ENCODE results near the gene LSAMP. TPM values are rescaled to one million over a fixed set of nuclear protein-coding genes. Genes with fewer than 3 reads are reported as not detected.

The LSAMP gene
- total and polyA plus RNA-seq, 9 of the 15 experiments (the other 6 are each of a cell fraction or from before 2014, with no cell fraction given) = 0.09 to 0.11 TPM; not detected in 7

DNA sequence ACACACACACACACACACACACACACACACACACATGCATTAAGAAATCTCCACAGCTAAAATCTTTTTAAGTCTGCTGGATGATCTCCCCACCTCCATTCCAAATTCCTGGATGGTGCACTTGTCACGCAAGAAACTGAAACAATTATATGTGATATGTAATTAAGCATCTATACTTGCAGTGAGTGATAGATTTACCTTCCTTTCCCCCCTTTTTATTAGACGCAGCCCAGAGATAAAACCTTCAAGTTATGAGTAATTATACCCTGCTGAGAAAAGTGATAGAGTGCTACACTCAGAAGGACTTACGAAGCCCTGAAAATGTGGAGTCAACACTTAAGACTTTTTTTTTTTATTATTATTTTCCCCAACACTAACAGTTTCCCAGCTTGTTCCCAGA, 255.2 kb downstream of the LSAMP start:
- WGBS (ENCODE audit: insufficient coverage, low coverage, missing lambda C conversion rate) = 21% methylated on average over 2 of the region's 3 CpGs
- Histone ChIP-seq H3K9me1 (ENCODE audit: control insufficient read depth, insufficient read depth, low read length) (no peaks in the 10 kb centered on the region), H3K4me1 (replicated peaks in 1 of 2; ENCODE audit: control insufficient read depth in 2 of 2, insufficient read depth in 2 of 2, low read length in 2 of 2) (no peaks in the 10 kb centered on the region; a peak in 1 of 5 replicates), H3K36me3 (ENCODE audit: control insufficient read depth, insufficient read depth, low read length) (no peaks in the 10 kb centered on the region), H3K9ac (ENCODE audit: insufficient read depth in 1 of 2, low read depth in 2 of 2, low read length in 2 of 2) (no peak overlapping the region), H2AFZ (ENCODE audit: low read depth, low read length) (no peak overlapping the region), H4K20me1 (replicated peaks; ENCODE audit: control insufficient read depth, insufficient read depth, low read length) (no peaks in the 10 kb centered on the region), H3K4me3 (no peak overlapping the region), H3K79me2 (ENCODE audit: control insufficient read depth, insufficient read depth, low read length) (no peaks in the 10 kb centered on the region), H3K27ac (ENCODE audit: extremely low read depth, low read depth, low read length) (no peak overlapping the region), H3K9me3 (replicated peaks; ENCODE audit: control insufficient read depth, insufficient read depth, low read depth, low read length) (no peaks in the 10 kb centered on the region), H3K27me3 (ENCODE audit: control insufficient read depth in 2 of 2, insufficient read depth in 2 of 2, low read length in 2 of 2) (no peaks in the 10 kb centered on the region), H3K4me2 (ENCODE audit: insufficient read depth, low read length) (no peak overlapping the region)
- no peak for DNase-seq (ENCODE audit: extremely low read depth in 1 of 4, low spot score in 3 of 4)
- in situ Hi-C loops (cut with MboI) (no loop called here), intact Hi-C loops (cut with micrococcal nuclease) (no loop called here)
- POLR2A ChIA-PET = interaction anchor here (0.7 kb wide), 1 partner anchor 674 kb away, joined by 3 read pairs; no protein-coding TSS in a partner anchor
- no peak for ATAC-seq
- no peak for FAIRE-seq
- no peak for TF ChIP-seq XRCC3 (IDR thresholded peaks at IDR 0.05)
- TF ChIP-seq MTA3 (IDR thresholded peaks at IDR 0.05; ENCODE audit: borderline replicate concordance) = no peak
- no peak for TF ChIP-seq ZNF41 (CRISPR knock-in tag; conservative IDR thresholded peaks at IDR 0.05)
- TF ChIP-seq SRSF9 (IDR thresholded peaks at IDR 0.05; ENCODE audit: borderline replicate concordance, low read depth, low read length) = no peak
- no peak for TF ChIP-seq PHB (CRISPR knock-in tag; IDR thresholded peaks at IDR 0.05)
- no peak for TF ChIP-seq BRCA1 (IDR thresholded peaks at IDR 0.05)
- no peak for TF ChIP-seq BRCA1 (CRISPR knock-in tag; IDR thresholded peaks at IDR 0.05)
- TF ChIP-seq, protein P1, sequence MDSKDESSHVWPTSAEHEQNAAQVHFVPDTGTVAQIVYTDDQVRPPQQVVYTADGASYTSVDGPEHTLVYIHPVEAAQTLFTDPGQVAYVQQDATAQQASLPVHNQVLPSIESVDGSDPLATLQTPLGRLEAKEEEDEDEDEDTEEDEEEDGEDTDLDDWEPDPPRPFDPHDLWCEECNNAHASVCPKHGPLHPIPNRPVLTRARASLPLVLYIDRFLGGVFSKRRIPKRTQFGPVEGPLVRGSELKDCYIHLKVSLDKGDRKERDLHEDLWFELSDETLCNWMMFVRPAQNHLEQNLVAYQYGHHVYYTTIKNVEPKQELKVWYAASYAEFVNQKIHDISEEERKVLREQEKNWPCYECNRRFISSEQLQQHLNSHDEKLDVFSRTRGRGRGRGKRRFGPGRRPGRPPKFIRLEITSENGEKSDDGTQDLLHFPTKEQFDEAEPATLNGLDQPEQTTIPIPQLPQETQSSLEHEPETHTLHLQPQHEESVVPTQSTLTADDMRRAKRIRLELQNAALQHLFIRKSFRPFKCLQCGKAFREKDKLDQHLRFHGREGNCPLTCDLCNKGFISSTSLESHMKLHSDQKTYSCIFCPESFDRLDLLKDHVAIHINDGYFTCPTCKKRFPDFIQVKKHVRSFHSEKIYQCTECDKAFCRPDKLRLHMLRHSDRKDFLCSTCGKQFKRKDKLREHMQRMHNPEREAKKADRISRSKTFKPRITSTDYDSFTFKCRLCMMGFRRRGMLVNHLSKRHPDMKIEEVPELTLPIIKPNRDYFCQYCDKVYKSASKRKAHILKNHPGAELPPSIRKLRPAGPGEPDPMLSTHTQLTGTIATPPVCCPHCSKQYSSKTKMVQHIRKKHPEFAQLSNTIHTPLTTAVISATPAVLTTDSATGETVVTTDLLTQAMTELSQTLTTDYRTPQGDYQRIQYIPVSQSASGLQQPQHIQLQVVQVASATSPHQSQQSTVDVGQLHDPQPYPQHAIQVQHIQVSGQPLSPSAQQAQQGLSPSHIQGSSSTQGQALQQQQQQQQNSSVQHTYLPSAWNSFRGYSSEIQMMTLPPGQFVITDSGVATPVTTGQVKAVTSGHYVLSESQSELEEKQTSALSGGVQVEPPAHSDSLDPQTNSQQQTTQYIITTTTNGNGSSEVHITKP (IDR thresholded peaks at IDR 0.05; ENCODE audit: partially characterized antibody) = no peak
- TF ChIP-seq ZNF717 (CRISPR knock-in tag; IDR thresholded peaks at IDR 0.05) = no peak
- no peak for TF ChIP-seq ZNF431 (CRISPR knock-in tag; IDR thresholded peaks at IDR 0.05)
- TF ChIP-seq, protein P2, sequence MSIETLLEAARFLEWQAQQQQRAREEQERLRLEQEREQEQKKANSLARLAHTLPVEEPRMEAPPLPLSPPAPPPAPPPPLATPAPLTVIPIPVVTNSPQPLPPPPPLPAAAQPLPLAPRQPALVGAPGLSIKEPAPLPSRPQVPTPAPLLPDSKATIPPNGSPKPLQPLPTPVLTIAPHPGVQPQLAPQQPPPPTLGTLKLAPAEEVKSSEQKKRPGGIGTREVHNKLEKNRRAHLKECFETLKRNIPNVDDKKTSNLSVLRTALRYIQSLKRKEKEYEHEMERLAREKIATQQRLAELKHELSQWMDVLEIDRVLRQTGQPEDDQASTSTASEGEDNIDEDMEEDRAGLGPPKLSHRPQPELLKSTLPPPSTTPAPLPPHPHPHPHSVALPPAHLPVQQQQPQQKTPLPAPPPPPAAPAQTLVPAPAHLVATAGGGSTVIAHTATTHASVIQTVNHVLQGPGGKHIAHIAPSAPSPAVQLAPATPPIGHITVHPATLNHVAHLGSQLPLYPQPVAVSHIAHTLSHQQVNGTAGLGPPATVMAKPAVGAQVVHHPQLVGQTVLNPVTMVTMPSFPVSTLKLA (conservative IDR thresholded peaks at IDR 0.05) = no peak
- no peak for TF ChIP-seq BCOR (IDR thresholded peaks at IDR 0.05)
- TF ChIP-seq SMARCA4 (IDR thresholded peaks at IDR 0.05) = no peak
- CTCF ChIA-PET (ENCODE audit: low intra/inter-chr PET ratio) = no interaction called here
- no TSS peak for BruUV-seq (replicated peaks)
